Tibial nerve (tissue), 4 donors: ENCODE measurements around the gene ANKUB1. TPM values are rescaled to one million over a fixed set of nuclear protein-coding genes. Genes with fewer than 3 reads are reported as not detected.

ENCODE experiments used
- DNase-seq, 2 donors: peaks; one replicate each; pipeline ENCODE4 v3.0.0-alpha.2; 2019; ENCODE audit warnings: low spot score in 2 of 2
- H3K27ac ChIP-seq, 4 donors: fragments of 200-600 bp; sonication (generic) in 3 of 4; one replicate each; pipeline ENCODE4 v1.5.1; 2017 to 2019; ENCODE audit warnings: mild to moderate bottlenecking in 1 of 4
- H3K27me3 ChIP-seq, 2 donors: fragments of 200-600 bp; sonication (generic) in 1 of 2; one replicate each; pipeline versions ENCODE4 v1.5.1 to v1.6.0; 2017 to 2019
- H3K36me3 ChIP-seq, 3 donors: fragments of 200-600 bp; sonication (generic); one replicate each; pipeline ENCODE4 v1.5.1; 2018 to 2019
- H3K4me1 ChIP-seq, 4 donors: fragments of 200-600 bp; sonication (generic) in 3 of 4; one replicate each; pipeline ENCODE4 v1.5.1; 2017 to 2019
- H3K4me3 ChIP-seq, 4 donors: fragments of 200-600 bp; sonication (generic) in 3 of 4; one replicate each; pipeline ENCODE4 v1.5.1; 2017 to 2019; ENCODE audit warnings: mild to moderate bottlenecking in 1 of 4, moderate library complexity in 1 of 4
- H3K9me3 ChIP-seq, 4 donors: fragments of 200-600 bp; sonication (generic) in 3 of 4; one replicate each; pipeline ENCODE4 v1.5.1; 2017 to 2019
- CTCF ChIP-seq, 5 experiments: fragments of 200-600 bp in 3 of 5; fragments of 450-650 bp in 2 of 5; sonication (generic) in 3 of 5; IDR thresholded peaks; one replicate each; pipeline ENCODE4 v1.5.1; 2016 to 2019; ENCODE audit warnings: antibody characterized with exemption in 5 of 5, mild to moderate bottlenecking in 3 of 5, moderate library complexity in 2 of 5
- EP300 ChIP-seq, 2 donors: sonication (generic); formaldehyde crosslinking; IDR thresholded peaks; one replicate each; pipeline ENCODE4 v1.6.1; 2017; ENCODE audit warnings: antibody characterized with exemption in 2 of 2, mild to moderate bottlenecking in 1 of 2
- POLR2A ChIP-seq, 2 donors: fragments of 450-650 bp; IDR thresholded peaks; one replicate each; pipeline ENCODE4 v1.6.1; 2017; ENCODE audit warnings: antibody characterized with exemption in 2 of 2, mild to moderate bottlenecking in 2 of 2, moderate library complexity in 2 of 2
- WGBS, 2 donors: methylation state at CpG; one replicate each; pipeline ENCODE4 v1.1.5; 2018; 5-methylcytosine and 5-hydroxymethylcytosine counted together
- total RNA-seq, 4 donors: library from RNA; depleted of rRNA; stranded (reverse); fragments of >200 nt; gene quantifications; one replicate each; pipeline ENCODE4 v1.1.0, GENCODE V29; 2016

ANKUB1 gene
- total RNA-seq, 4 donors from 2014 or later = 0.60 to 1.4 (median 0.86) TPM

- no peak overlapping the region for H3K4me3 ChIP-seq
- no peaks in the 10 kb centered on the region for H3K36me3 ChIP-seq
- H3K4me1 ChIP-seq = peaks cover 0 to 8% (median 0%) of the 10 kb centered on the region in 4 donors
- whole genome bisulfite sequencing, 2 donors = 58% methylated on average over 2 of the region's 2 CpGs
- H3K27ac ChIP-seq = peak overlapping the region in 2 of 4 donors; percentile 63 to 64
- no peaks in the 10 kb centered on the region for H3K9me3 ChIP-seq
- TF ChIP-seq CTCF (IDR thresholded peaks at IDR 0.05) (peak; percentile 44 to 70 (median 60)), POLR2A (IDR thresholded peaks at IDR 0.05) (no peak), EP300 (IDR thresholded peaks at IDR 0.05) (no peak)
- H3K27me3 ChIP-seq = no peaks in the 10 kb centered on the region
- peak in 1 of 2 donors; percentile 39 for DNase-seq
These were observed 26.5 kb downstream of the ANKUB1 start for GRCh38 chr3:149765762-149766334.

DNA sequence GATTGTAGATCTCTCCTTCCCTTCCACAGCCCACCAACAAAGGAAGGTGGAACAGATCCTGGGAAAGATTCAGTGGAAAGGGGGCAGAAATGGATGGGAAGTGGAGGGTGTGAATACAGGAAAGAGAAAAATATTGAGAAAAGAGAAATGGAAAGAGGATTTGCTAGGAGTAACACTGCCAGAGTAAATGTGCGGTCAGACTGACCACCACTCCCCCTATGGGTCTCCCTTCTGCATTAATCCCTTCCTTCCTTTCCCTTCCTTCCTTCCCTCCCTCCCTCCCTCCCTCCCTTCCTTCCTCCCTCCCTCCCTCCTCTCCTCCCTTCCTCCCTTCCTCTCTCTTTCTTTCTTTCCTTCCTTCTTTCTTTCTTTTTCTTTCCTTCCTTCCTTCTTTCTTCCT lies 28.1 kb downstream of the ANKUB1 start:
- TF ChIP-seq POLR2A (IDR thresholded peaks at IDR 0.05) (no peak), CTCF (IDR thresholded peaks at IDR 0.05) (no peak), EP300 (IDR thresholded peaks at IDR 0.05) (no peak)
- H3K4me1 ChIP-seq = peaks cover 0 to 8% (median 0%) of the 10 kb centered on the region in 4 donors
- H3K36me3 ChIP-seq = no peaks in the 10 kb centered on the region

GRCh38 chr3:149763565-149764195 lies 28.7 kb downstream of the ANKUB1 start:
- 76 to 81% methylated on average over 3 of the region's 3 CpGs for WGBS, 2 donors
- H3K27me3 ChIP-seq = no peaks in the 10 kb centered on the region
- H3K9me3 ChIP-seq = no peaks in the 10 kb centered on the region
- no peak overlapping the region for H3K27ac ChIP-seq
- H3K4me3 ChIP-seq = no peak overlapping the region
- no peaks in the 10 kb centered on the region for H3K36me3 ChIP-seq
- DNase-seq = no peak
- peaks cover 0 to 8% (median 0%) of the 10 kb centered on the region in 4 donors for H3K4me1 ChIP-seq
- TF ChIP-seq POLR2A (IDR thresholded peaks at IDR 0.05) (no peak), EP300 (IDR thresholded peaks at IDR 0.05) (no peak), CTCF (IDR thresholded peaks at IDR 0.05) (no peak)

More for the DNA sequence above, 28.1 kb downstream of the ANKUB1 start:
- DNase-seq = no peak
- H3K4me3 ChIP-seq = no peak overlapping the region
- no peaks in the 10 kb centered on the region for H3K9me3 ChIP-seq
- no peak overlapping the region for H3K27ac ChIP-seq
- no peaks in the 10 kb centered on the region for H3K27me3 ChIP-seq
- 53 to 54% methylated on average over 1 of the region's 1 CpG for WGBS, 2 donors

- no peak overlapping the region for H3K4me3 ChIP-seq
- H3K9me3 ChIP-seq = no peaks in the 10 kb centered on the region
- no peak overlapping the region for H3K27ac ChIP-seq
- peaks cover 0 to 30% (median 7%) of the 10 kb centered on the region in 4 donors for H3K4me1 ChIP-seq
- TF ChIP-seq POLR2A (IDR thresholded peaks at IDR 0.05) (no peak), EP300 (IDR thresholded peaks at IDR 0.05) (no peak), CTCF (IDR thresholded peaks at IDR 0.05) (no peak)
- no peak for DNase-seq
- H3K27me3 ChIP-seq = no peaks in the 10 kb centered on the region
- peaks cover 0 to 15% (median 0%) of the 10 kb centered on the region in 3 donors for H3K36me3 ChIP-seq
These were observed 38.6 kb downstream of the ANKUB1 start for GRCh38 chr3:149753717-149754116.

GRCh38 chr3:149752788-149753136 lies 39.6 kb downstream of the ANKUB1 start:
- peaks cover 0 to 30% (median 7%) of the 10 kb centered on the region in 4 donors for H3K4me1 ChIP-seq
- H3K9me3 ChIP-seq = no peaks in the 10 kb centered on the region
- H3K27me3 ChIP-seq = no peaks in the 10 kb centered on the region
- H3K27ac ChIP-seq = peak overlapping the region; percentile 75 to 91 (median 80)
- peaks cover 0 to 25% (median 0%) of the 10 kb centered on the region in 3 donors for H3K36me3 ChIP-seq
- H3K4me3 ChIP-seq = peak overlapping the region; percentile 68 to 92 (median 86)
- peak in 1 of 5 experiments; percentile 1 for TF ChIP-seq CTCF (IDR thresholded peaks at IDR 0.05)
- TF ChIP-seq EP300 (IDR thresholded peaks at IDR 0.05) = no peak
- no peak for DNase-seq
